Keratinocyte (primary cell): ENCODE measurements around the gene FSD1. TPM values are rescaled to one million over a fixed set of nuclear protein-coding genes. Genes with fewer than 3 reads are reported as not detected.

Experiments used
- DNase-seq: peaks from one replicate; pipeline ENCODE4 v3.0.0-alpha.2; 2011; ENCODE audit warnings: low read depth, missing footprints, low spot score
- FAIRE-seq: peaks from 2 replicates; lab custom pipeline; 2011; peaks lifted over from hg19 to GRCh38; lab: Jason Lieb, UNC
- H2AFZ ChIP-seq: 2 replicates; pipeline ENCODE4 v1.6.0; 2012; ENCODE audit warnings: low read length, control low read depth, inconsistent platforms; ENCODE audit not compliant: control insufficient read depth
- H3K27ac ChIP-seq: 2 replicates; pipeline ENCODE4 v1.5.1; 2011; ENCODE audit warnings: low read length; ENCODE audit not compliant: control insufficient read depth, insufficient read depth
- H3K27me3 ChIP-seq: 3 replicates; pipeline ENCODE4 v1.6.0; 2011; ENCODE audit warnings: low read length; ENCODE audit not compliant: control insufficient read depth, insufficient read depth; ENCODE audit errors: extremely low read depth
- H3K36me3 ChIP-seq, 2 experiments: 2 replicates in 1 of 2; 3 replicates in 1 of 2; pipeline ENCODE4 v1.5.1; 2011; ENCODE audit warnings: low read length in 2 of 2, mild to moderate bottlenecking in 1 of 2; ENCODE audit not compliant: control insufficient read depth in 2 of 2, insufficient read depth in 2 of 2; ENCODE audit errors: extremely low read depth in 1 of 2
- H3K4me1 ChIP-seq: 3 replicates; pipeline ENCODE4 v1.5.1; 2011; ENCODE audit warnings: low read length; ENCODE audit not compliant: control insufficient read depth, insufficient read depth; ENCODE audit errors: extremely low read depth
- H3K4me2 ChIP-seq: 3 replicates; pipeline ENCODE4 v1.6.0; 2011; ENCODE audit warnings: low read depth, low read length; ENCODE audit not compliant: control insufficient read depth, insufficient read depth; ENCODE audit errors: extremely low read depth
- H3K4me3 ChIP-seq, 3 experiments: fragments of 200-600 bp in 1 of 3; sonication (generic) in 1 of 3; 2 replicates in 2 of 3; 3 replicates in 1 of 3; pipeline ENCODE4 v1.5.1; 2011 to 2016; ENCODE audit warnings: low read length in 3 of 3, mild to moderate bottlenecking in 3 of 3, control low read depth in 2 of 3, inconsistent platforms in 1 of 3, low read depth in 1 of 3, mixed read lengths in 1 of 3, mixed run types in 1 of 3, moderate library complexity in 1 of 3; ENCODE audit not compliant: control insufficient read depth in 2 of 3, insufficient read depth in 2 of 3; ENCODE audit errors: extremely low read depth in 1 of 3
- H3K79me2 ChIP-seq: 2 replicates; pipeline ENCODE4 v1.6.0; 2012; ENCODE audit warnings: low read length; ENCODE audit not compliant: control insufficient read depth, insufficient read depth
- H3K9ac ChIP-seq: 3 replicates; pipeline ENCODE4 v1.6.0; 2011; ENCODE audit warnings: low read length; ENCODE audit not compliant: control insufficient read depth, insufficient read depth; ENCODE audit errors: extremely low read depth
- H3K9me1 ChIP-seq: 3 replicates; pipeline ENCODE4 v1.6.0; 2011; ENCODE audit warnings: low read length; ENCODE audit not compliant: control insufficient read depth, insufficient read depth; ENCODE audit errors: extremely low read depth
- H3K9me3 ChIP-seq: 2 replicates; pipeline ENCODE4 v1.5.1; 2012; ENCODE audit warnings: low read depth, low read length; ENCODE audit not compliant: control insufficient read depth
- H4K20me1 ChIP-seq: 3 replicates; pipeline ENCODE4 v1.6.0; 2011; ENCODE audit warnings: low read length; ENCODE audit not compliant: control insufficient read depth, insufficient read depth; ENCODE audit errors: extremely low read depth
- EZH2 ChIP-seq: IDR thresholded peaks from one replicate; pipeline ENCODE4 v1.6.1; 2012; ENCODE audit warnings: inconsistent platforms, mild to moderate bottlenecking, low read length, moderate library complexity
- dilution Hi-C: fragments of 300-500 bp; cut with MboI; formaldehyde crosslinking; loops from one replicate; pipeline ENCODE4 v1.7.0; 2020; ENCODE audit warnings: low sequenced_read_pairs; ENCODE audit not compliant: extremely low pct_ligation_motif_present
- polyA plus RNA-seq, 5 experiments: library from polyadenylated mRNA; depleted of rRNA in 3 of 5; stranded (reverse) in 3 of 5; stranded (forward) in 1 of 5; unstranded in 1 of 5; fragments of >200 nt; gene quantifications; 1 replicate in 1 of 5; 2 replicates in 3 of 5; 3 replicates in 1 of 5; pipeline versions ENCODE4 v1.2.1 to v1.2.3, GENCODE V29; 2011 to 2012; ENCODE audit warnings: missing spikeins in 2 of 5, low read depth in 1 of 5, low replicate concordance in 1 of 5
- TF ChIP-seq, protein P1 (sequence below), 3 experiments: IDR thresholded peaks in 1 of 3; conservative IDR thresholded peaks in 1 of 3; optimal IDR thresholded peaks in 1 of 3; 2 replicates in 2 of 3; 3 replicates in 1 of 3; pipeline versions ENCODE3 to v1.5.1; 2011; ENCODE audit warnings: low read length in 3 of 3, mild to moderate bottlenecking in 3 of 3, moderate library complexity in 2 of 3, control low read depth in 1 of 3, inconsistent platforms in 1 of 3; ENCODE audit not compliant: insufficient read depth in 2 of 3; ENCODE audit errors: extremely low read depth in 1 of 3

FSD1 gene
- polyA plus RNA-seq, 1 donor (not counting 4 experiments of a cell fraction or from before 2014, with no cell fraction given), result 0.49 TPM

DNA sequence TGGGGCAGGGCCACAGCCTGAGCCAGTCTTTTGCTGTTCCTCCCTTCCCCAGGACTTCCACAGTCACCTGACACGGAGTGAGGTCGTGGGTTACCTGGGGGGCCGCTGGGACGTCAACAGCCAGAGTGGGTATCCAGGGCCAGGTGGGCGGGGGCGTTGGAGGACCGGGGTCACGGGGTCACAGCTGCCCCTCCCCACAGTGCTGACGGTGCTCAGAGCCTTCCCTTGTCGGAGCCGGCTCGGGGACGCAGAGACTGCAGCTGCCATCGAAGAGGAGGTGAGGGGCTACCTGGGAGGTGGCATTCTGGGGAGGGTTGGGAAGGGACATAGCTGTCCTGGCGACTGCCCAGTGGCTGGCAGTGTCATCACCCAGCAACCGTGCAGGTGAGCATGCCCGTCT, 50.5 kb downstream of the FSD1 start:
- H3K79me2 ChIP-seq, result no peaks in the 10 kb centered on the region
- no peak overlapping the region for H3K4me3 ChIP-seq
- no peak for DNase-seq
- no peak overlapping the region for H2AFZ ChIP-seq
- TF ChIP-seq, protein P1, sequence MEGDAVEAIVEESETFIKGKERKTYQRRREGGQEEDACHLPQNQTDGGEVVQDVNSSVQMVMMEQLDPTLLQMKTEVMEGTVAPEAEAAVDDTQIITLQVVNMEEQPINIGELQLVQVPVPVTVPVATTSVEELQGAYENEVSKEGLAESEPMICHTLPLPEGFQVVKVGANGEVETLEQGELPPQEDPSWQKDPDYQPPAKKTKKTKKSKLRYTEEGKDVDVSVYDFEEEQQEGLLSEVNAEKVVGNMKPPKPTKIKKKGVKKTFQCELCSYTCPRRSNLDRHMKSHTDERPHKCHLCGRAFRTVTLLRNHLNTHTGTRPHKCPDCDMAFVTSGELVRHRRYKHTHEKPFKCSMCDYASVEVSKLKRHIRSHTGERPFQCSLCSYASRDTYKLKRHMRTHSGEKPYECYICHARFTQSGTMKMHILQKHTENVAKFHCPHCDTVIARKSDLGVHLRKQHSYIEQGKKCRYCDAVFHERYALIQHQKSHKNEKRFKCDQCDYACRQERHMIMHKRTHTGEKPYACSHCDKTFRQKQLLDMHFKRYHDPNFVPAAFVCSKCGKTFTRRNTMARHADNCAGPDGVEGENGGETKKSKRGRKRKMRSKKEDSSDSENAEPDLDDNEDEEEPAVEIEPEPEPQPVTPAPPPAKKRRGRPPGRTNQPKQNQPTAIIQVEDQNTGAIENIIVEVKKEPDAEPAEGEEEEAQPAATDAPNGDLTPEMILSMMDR (optimal IDR thresholded peaks at IDR 0.05 in 1 of 3, IDR thresholded peaks at IDR 0.05 in 1 of 3, conservative IDR thresholded peaks at IDR 0.05 in 1 of 3; ENCODE audit: extremely low read depth in 1 of 3, insufficient read depth in 2 of 3, low read length in 3 of 3), result no peak
- TF ChIP-seq EZH2, result no peak
- no peaks in the 10 kb centered on the region for H3K4me1 ChIP-seq
- H4K20me1 ChIP-seq, result no peaks in the 10 kb centered on the region
- H3K27ac ChIP-seq, result no peak overlapping the region
- H3K4me2 ChIP-seq, result no peak overlapping the region
- H3K36me3 ChIP-seq, result peaks cover 6 to 7% of the 10 kb centered on the region in 2 experiments
- no peaks in the 10 kb centered on the region for H3K9me1 ChIP-seq
- H3K27me3 ChIP-seq, result no peaks in the 10 kb centered on the region
- dilution Hi-C loops, result no loop called here
- FAIRE-seq, result no peak
- no peak overlapping the region for H3K9ac ChIP-seq
- H3K9me3 ChIP-seq, result no peaks in the 10 kb centered on the region

DNA sequence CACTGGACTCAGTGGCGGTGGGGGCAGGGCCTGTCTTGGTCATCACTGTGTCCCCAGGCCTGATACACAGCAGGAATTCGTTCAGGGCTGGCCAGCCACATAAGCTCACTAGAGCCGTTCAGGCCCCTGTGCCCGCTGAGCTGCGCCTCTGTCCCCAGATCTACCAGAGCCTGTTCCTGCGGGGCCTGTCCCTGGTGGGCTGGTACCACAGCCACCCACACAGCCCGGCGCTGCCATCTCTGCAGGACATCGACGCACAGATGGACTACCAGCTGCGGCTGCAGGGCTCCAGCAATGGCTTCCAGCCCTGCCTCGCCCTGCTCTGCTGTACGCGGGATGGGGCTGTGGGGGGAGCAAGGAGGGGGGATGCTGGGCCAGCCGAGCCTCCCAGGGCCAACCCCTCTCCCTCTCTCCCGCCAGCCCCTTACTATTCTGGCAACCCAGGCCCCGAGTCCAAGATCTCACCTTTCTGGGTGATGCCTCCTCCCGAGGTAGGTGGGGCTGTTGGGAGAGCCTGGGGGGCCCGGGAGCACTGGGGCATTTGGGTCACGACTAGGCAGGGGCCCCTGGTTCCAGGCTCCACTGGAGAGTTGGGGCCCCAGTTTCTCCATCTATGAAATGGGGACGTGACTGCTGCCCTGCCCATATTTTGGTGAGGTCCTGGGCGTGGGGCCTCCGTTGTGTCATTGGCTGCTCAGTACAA, 52.8 kb downstream of the FSD1 start:
- Histone ChIP-seq H3K4me2 (no peak overlapping the region), H3K36me3 (peaks cover 10 to 16% of the 10 kb centered on the region in 2 experiments), H3K9ac (no peak overlapping the region), H3K27ac (no peak overlapping the region), H3K9me3 (no peaks in the 10 kb centered on the region), H4K20me1 (no peaks in the 10 kb centered on the region), H3K79me2 (no peaks in the 10 kb centered on the region), H3K9me1 (no peaks in the 10 kb centered on the region), H3K4me3 (no peak overlapping the region), H3K27me3 (no peaks in the 10 kb centered on the region), H3K4me1 (no peaks in the 10 kb centered on the region), H2AFZ (no peak overlapping the region)
- TF ChIP-seq, protein P1 (optimal IDR thresholded peaks at IDR 0.05 in 1 of 3, IDR thresholded peaks at IDR 0.05 in 1 of 3, conservative IDR thresholded peaks at IDR 0.05 in 1 of 3; ENCODE audit: extremely low read depth in 1 of 3, insufficient read depth in 2 of 3, low read length in 3 of 3), result no peak
- no peak for TF ChIP-seq EZH2
- DNase-seq (no peak), FAIRE-seq (no peak)
- dilution Hi-C loops, result no loop called here
